A673 (cell line): ENCODE data around the gene GTF3C5. TPM values are rescaled to one million over a fixed set of nuclear protein-coding genes. Genes with fewer than 3 reads are reported as not detected.

Experiments
- BruUV-seq: library from RNA; stranded (reverse); fragments of 400-500 nt; replicated peaks from 2 replicates; lab custom pipeline; 2021; lab: Mats Ljungman, UMichigan
- CTCF ChIA-PET: fragments of 300-600 bp; sonication (Branson Sonifier 250); formaldehyde crosslinking; loops from one replicate; lab custom pipeline; 2022; ENCODE audit warnings: antibody characterized with exemption; lab: Charles Lee
- POLR2A ChIA-PET: fragments of 300-600 bp; sonication (Branson Sonifier 250); formaldehyde crosslinking; loops from one replicate; lab custom pipeline; 2022; ENCODE audit warnings: antibody characterized with exemption; ENCODE audit not compliant: low non-redundant PET; lab: Charles Lee
- DNase-seq: peaks from one replicate; pipeline ENCODE4 v3.0.0-alpha.2; 2015; ENCODE audit warnings: low spot score
- H3K27ac ChIP-seq: fragments of 200-600 bp; sonication (generic); 2 replicates; pipeline ENCODE4 v1.5.1; 2016; ENCODE audit warnings: mixed run types, low read depth, mild to moderate bottlenecking, mixed read lengths, antibody characterized with exemption, low read length; ENCODE audit not compliant: poor library complexity, severe bottlenecking
- H3K27me3 ChIP-seq: fragments of 200-600 bp; sonication (generic); replicated peaks from 2 replicates; pipeline ENCODE4 v1.6.1; 2017; ENCODE audit warnings: mixed run types, low read depth, mild to moderate bottlenecking, mixed read lengths, antibody characterized with exemption, low read length; ENCODE audit not compliant: insufficient read depth, poor library complexity
- H3K36me3 ChIP-seq: fragments of 200-600 bp; sonication (generic); 2 replicates; pipeline ENCODE4 v1.6.1; 2016; ENCODE audit warnings: mixed run types, mild to moderate bottlenecking, mixed read lengths, antibody characterized with exemption, low read length; ENCODE audit not compliant: insufficient read depth, poor library complexity, severe bottlenecking
- H3K4me1 ChIP-seq: fragments of 200-600 bp; sonication (generic); 2 replicates; pipeline ENCODE4 v1.6.1; 2017; ENCODE audit warnings: mixed run types, mild to moderate bottlenecking, mixed read lengths, antibody characterized with exemption, low read length; ENCODE audit not compliant: insufficient read depth, poor library complexity, severe bottlenecking
- H3K4me3 ChIP-seq: fragments of 200-600 bp; sonication (generic); 2 replicates; pipeline ENCODE4 v1.5.1; 2016; ENCODE audit warnings: low read depth, mixed run types, mild to moderate bottlenecking, mixed read lengths, low read length; ENCODE audit not compliant: poor library complexity, severe bottlenecking
- H3K9me3 ChIP-seq: fragments of 200-600 bp; sonication (generic); 2 replicates; pipeline ENCODE4 v1.6.1; 2016; ENCODE audit warnings: mixed run types, low read depth, mild to moderate bottlenecking, mixed read lengths, antibody characterized with exemption, low read length; ENCODE audit not compliant: poor library complexity, severe bottlenecking
- EZH2 ChIP-seq: fragments of 200-600 bp; sonication (generic); IDR thresholded peaks from 2 replicates; pipeline ENCODE4 v1.6.1; 2017; ENCODE audit warnings: borderline replicate concordance, low read depth, mild to moderate bottlenecking, mixed read lengths, antibody characterized with exemption, low read length; ENCODE audit not compliant: poor library complexity, severe bottlenecking
- intact Hi-C: fragments of 100-400 bp; cut with micrococcal nuclease; formaldehyde crosslinking; loops from one replicate; pipeline ENCODE4 v1.10.0; 2022; ENCODE audit not compliant: unreplicated experiment
- total RNA-seq: library from RNA; stranded (reverse); gene quantifications from 2 replicates; pipeline ENCODE4 v1.2.3, GENCODE V29; 2021
- TF ChIP-seq, protein P1 (sequence below): fragments of 300-800, 200-600 bp; sonication (generic); conservative IDR thresholded peaks from 2 replicates; pipeline ENCODE4 v1.5.1; 2017; ENCODE audit warnings: low read depth, mild to moderate bottlenecking, antibody characterized with exemption, low read length, moderate library complexity, mixed read lengths

Gene GTF3C5
- total RNA-seq, 1 experiment from 2014 or later, result 99.9 TPM

DNA sequence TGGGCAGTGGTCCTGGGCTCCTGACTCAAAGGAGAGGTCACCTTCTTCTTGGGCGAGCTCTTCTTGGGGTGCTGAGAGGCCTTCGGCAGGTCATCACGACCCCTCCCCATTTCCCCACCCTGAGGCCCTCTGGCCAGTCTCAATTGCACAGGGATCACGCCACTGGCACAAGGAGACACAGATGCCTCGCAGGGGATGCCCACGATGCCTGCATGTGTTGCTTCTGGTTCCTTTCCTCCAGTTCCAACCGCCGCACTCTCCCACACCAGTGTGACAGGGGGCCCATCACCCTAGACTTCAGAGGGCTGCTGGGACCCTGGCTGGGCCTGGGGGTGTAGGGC lies 32.3 kb downstream of the GTF3C5 start:
- TF ChIP-seq, protein P1, sequence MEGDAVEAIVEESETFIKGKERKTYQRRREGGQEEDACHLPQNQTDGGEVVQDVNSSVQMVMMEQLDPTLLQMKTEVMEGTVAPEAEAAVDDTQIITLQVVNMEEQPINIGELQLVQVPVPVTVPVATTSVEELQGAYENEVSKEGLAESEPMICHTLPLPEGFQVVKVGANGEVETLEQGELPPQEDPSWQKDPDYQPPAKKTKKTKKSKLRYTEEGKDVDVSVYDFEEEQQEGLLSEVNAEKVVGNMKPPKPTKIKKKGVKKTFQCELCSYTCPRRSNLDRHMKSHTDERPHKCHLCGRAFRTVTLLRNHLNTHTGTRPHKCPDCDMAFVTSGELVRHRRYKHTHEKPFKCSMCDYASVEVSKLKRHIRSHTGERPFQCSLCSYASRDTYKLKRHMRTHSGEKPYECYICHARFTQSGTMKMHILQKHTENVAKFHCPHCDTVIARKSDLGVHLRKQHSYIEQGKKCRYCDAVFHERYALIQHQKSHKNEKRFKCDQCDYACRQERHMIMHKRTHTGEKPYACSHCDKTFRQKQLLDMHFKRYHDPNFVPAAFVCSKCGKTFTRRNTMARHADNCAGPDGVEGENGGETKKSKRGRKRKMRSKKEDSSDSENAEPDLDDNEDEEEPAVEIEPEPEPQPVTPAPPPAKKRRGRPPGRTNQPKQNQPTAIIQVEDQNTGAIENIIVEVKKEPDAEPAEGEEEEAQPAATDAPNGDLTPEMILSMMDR, result no peak
- no peak for TF ChIP-seq EZH2
- Histone ChIP-seq H3K27ac (no peak overlapping the region), H3K4me3 (no peak overlapping the region), H3K9me3 (no peaks in the 10 kb centered on the region), H3K27me3 (no peaks in the 10 kb centered on the region), H3K4me1 (no peaks in the 10 kb centered on the region), H3K36me3 (no peaks in the 10 kb centered on the region)
- intact Hi-C loops, result no loop called here
- no peak for DNase-seq
- BruUV-seq, result no TSS peak
- POLR2A ChIA-PET, result no interaction called here
- CTCF ChIA-PET, result no interaction called here

DNA sequence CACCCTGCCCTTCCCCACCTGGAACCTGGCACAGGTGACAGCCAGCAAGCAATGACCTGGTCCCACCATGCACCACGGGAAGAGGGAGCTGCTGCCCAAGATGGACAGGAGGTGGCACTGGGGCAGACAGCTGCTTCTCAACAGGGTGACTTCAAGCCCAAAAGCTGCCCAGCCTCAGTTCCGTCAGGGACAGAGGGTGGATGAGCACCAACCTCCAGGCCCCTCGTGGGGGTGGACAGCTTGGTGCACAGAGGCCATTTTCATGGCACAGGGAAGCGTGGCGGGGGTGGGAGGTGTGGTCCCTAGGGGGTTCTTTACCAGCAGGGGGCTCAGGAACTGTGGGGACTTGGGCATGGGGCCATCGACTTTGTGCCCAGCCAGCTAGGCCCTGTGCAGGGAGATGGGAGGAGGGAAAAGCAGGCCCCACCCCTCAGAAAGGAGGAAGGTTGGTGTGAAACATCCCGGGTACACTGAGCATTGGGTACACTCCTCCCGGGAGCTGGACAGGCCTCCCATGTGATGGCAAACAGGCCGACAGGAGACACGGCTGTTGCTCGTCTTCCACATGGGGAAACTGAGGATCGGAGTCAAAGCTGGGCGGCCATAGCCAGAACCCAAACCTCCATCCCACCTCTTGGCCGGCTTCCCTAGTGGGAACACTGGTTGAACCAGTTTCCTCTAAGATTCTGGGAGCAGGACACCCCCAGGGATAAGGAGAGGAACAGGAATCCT lies 32.9 kb downstream of the GTF3C5 start:
- H3K4me1 ChIP-seq, result no peaks in the 10 kb centered on the region
- no peak overlapping the region for H3K27ac ChIP-seq
- CTCF ChIA-PET, result no interaction called here
- intact Hi-C loops, result no loop called here
- H3K27me3 ChIP-seq, result no peaks in the 10 kb centered on the region
- no peaks in the 10 kb centered on the region for H3K36me3 ChIP-seq
- H3K4me3 ChIP-seq, result no peak overlapping the region
- no peak for DNase-seq
- BruUV-seq, result no TSS peak
- H3K9me3 ChIP-seq, result no peaks in the 10 kb centered on the region
- TF ChIP-seq EZH2, result no peak
- TF ChIP-seq, protein P1, result no peak
- POLR2A ChIA-PET, result no interaction called here

- H3K27me3 ChIP-seq, result no peaks in the 10 kb centered on the region
- no peaks in the 10 kb centered on the region for H3K36me3 ChIP-seq
- ChIA-PET POLR2A (no interaction called here), CTCF (no interaction called here)
- DNase-seq, result no peak
- no peaks in the 10 kb centered on the region for H3K9me3 ChIP-seq
- TF ChIP-seq, protein P1, result no peak
- intact Hi-C loops, result no loop called here
- H3K4me3 ChIP-seq, result no peak overlapping the region
- no peaks in the 10 kb centered on the region for H3K4me1 ChIP-seq
- BruUV-seq, result no TSS peak
- no peak overlapping the region for H3K27ac ChIP-seq
These were observed 33.7 kb downstream of the GTF3C5 start for GRCh38 chr9:133064241-133065069.
